Stimulated activated CD4-positive, alpha-beta T cell treated with anti-CD3 and anti-CD28 coated beads, TNF-alpha, amount 100 ng/mL, for 4 hours (primary cell): ENCODE results near the gene OR11H6.
"Not testable (repeated sequence)": the region's sequence is repeated elsewhere in the genome, so short reads cannot be mapped to it uniquely, and the experiment has no call there.

Experiments
- DNase-seq, 3 experiments: peaks; one replicate each; pipeline ENCODE4 v3.0.0-alpha.2; 2020; ENCODE audit warnings: low read depth in 3 of 3

Gene OR11H6

DNA sequence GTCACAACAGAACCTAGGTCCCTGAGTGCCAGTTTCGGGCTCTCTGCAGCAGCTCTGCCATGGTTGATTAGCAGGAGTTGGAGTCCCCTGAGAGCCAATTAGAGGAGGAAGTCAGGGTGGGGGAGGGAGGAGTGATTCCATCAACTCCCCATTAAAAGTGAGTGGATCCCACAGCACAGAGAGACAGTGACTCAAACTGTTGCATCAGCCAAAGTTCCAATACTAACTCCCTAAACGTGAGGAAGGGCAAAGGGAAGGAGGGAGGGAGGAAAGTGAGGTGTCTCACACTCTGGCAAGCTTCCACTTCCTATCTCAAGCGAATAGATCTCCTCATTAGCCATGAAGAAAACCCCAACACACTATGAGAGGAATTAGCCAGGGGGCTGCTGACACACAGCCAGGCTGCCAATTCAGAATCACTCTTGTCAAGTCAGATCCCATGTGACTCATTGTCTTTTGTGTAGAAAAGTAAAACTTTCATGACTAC lies 39.2 kb downstream of the OR11H6 start:
- DNase-seq: no peak

DNA sequence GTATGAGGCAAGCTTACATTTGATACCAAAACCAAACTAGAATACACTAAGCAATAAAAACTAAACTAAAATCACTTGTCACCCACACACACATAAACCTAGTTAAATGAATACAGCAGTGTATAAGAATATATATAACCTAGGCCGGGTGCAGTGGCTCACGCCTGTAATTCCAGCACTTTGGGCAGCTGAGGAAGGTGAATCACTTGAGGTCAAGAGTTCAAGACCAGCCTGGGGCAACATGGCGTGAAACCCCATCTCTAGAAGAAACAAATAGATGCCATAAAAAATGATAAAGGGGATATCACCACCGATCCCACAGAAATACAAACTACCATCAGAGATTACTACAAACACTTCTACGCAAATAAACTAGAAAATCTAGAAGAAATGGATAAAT lies 40.9 kb downstream of the OR11H6 start:
- not testable (repeated sequence) for DNase-seq

DNA sequence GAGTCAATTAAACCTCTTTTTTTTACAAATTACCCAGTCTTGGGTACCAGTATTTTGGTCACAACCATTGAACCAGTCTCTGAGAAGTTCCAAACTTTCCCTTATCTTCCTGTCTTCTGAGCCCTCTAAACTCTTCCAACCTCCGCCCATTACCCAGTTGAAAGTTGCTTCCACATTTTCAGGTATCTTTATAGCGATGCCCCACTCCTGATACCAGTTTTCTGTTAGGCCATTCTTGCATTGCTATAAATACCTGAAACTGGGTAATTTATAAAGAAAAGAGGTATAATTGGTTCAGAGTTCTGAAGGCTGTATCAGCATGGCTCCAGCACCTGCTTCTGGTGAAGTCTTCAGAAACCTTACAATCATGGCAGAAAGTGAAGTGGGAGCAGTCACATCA lies 50.6 kb downstream of the OR11H6 start:
- DNase-seq: no peak
